Glomerular endothelial cell (primary cell): ENCODE measurements around the gene MCHR1. TPM values are rescaled to one million over a fixed set of nuclear protein-coding genes. Genes with fewer than 3 reads are reported as not detected.
"Not testable (repeated sequence)": the region's sequence is repeated elsewhere in the genome, so short reads cannot be mapped to it uniquely, and the experiment has no call there.

Source experiments
- DNase-seq: peaks from one replicate; pipeline ENCODE4 v3.0.0-alpha.2; 2011; ENCODE audit warnings: low read depth, low spot score; ENCODE audit errors: extremely low read depth
- total RNA-seq: library from RNA; depleted of rRNA; stranded (reverse); fragments of >200 nt; gene quantifications from 2 replicates; pipeline ENCODE4 v1.2.3, GENCODE V29; 2015

MCHR1 gene
- total RNA-seq, 1 donor from 2014 or later: 0.88 TPM

GRCh38 chr22:40654522-40655167, 24.6 kb upstream of the MCHR1 start:
- no peak for DNase-seq

GRCh38 chr22:40655941-40656340, 23.3 kb upstream of the MCHR1 start:
- DNase-seq: not testable (repeated sequence)

- DNase-seq: not testable (repeated sequence)
These were observed 22.6 kb upstream of the MCHR1 start for GRCh38 chr22:40656651-40657050.

GRCh38 chr22:40659166-40659565, 20.1 kb upstream of the MCHR1 start:
- no peak for DNase-seq

- no peak for DNase-seq
These were observed 18.6 kb upstream of the MCHR1 start for GRCh38 chr22:40660730-40661129.

- no peak for DNase-seq
These were observed 17.6 kb upstream of the MCHR1 start for GRCh38 chr22:40661671-40662070.

GRCh38 chr22:40665312-40665711, 14.0 kb upstream of the MCHR1 start:
- DNase-seq: no peak

GRCh38 chr22:40666151-40666848, 13.0 kb upstream of the MCHR1 start:
- no peak for DNase-seq

- DNase-seq: no peak
These were observed 10.5 kb upstream of the MCHR1 start for GRCh38 chr22:40668611-40669411.

- no peak for DNase-seq
These were observed 9.2 kb upstream of the MCHR1 start for GRCh38 chr22:40670058-40670457.

- DNase-seq: no peak
These were observed 7.9 kb upstream of the MCHR1 start for GRCh38 chr22:40671369-40671768.

- no peak for DNase-seq
These were observed 7.4 kb upstream of the MCHR1 start for GRCh38 chr22:40671796-40672360.

GRCh38 chr22:40673017-40673416, 6.3 kb upstream of the MCHR1 start:
- DNase-seq: no peak

GRCh38 chr22:40674274-40674673, 5.0 kb upstream of the MCHR1 start:
- no peak for DNase-seq

GRCh38 chr22:40676166-40676565, 3.1 kb upstream of the MCHR1 start:
- DNase-seq: not testable (repeated sequence)

GRCh38 chr22:40676644-40677043, 2.6 kb upstream of the MCHR1 start:
- no peak for DNase-seq

- DNase-seq: no peak
These were observed 613 bp upstream of the MCHR1 start for GRCh38 chr22:40678493-40679248.

GRCh38 chr22:40679964-40680818, 907 bp downstream of the MCHR1 start:
- no peak for DNase-seq

- no peak for DNase-seq
These were observed 1.5 kb downstream of the MCHR1 start for GRCh38 chr22:40680819-40681183.

- no peak for DNase-seq
These were observed 2.2 kb downstream of the MCHR1 start for GRCh38 chr22:40681451-40681850.
